H1 (cell line): ENCODE results near the gene LRRC14B. TPM values are rescaled to one million over a fixed set of nuclear protein-coding genes. Genes with fewer than 3 reads are reported as not detected.

Experiments
- CTCF ChIA-PET: fragments of 300-600 bp; sonication (Branson Sonifier 250); formaldehyde crosslinking; loops from one replicate; lab custom pipeline; 2021; ENCODE audit not compliant: partially characterized antibody; lab: Charles Lee
- POLR2A ChIA-PET: fragments of 300-600 bp; sonication (Branson Sonifier 250); formaldehyde crosslinking; loops from one replicate; lab custom pipeline; 2021; ENCODE audit warnings: inconsistent platforms; ENCODE audit not compliant: partially characterized antibody; lab: Charles Lee
- DNase-seq, 2 experiments: peaks; one replicate each; pipeline versions ENCODE4 v3.0.0 to v3.0.0-alpha.2; 2010 to 2022; ENCODE audit warnings: low spot score in 2 of 2, low read depth in 1 of 2, mixed read lengths in 1 of 2
- FAIRE-seq: peaks from 2 replicates; lab custom pipeline; 2011; peaks lifted over from hg19 to GRCh38; lab: Jason Lieb, UNC
- H2AFZ ChIP-seq: 2 replicates; pipeline ENCODE4 v1.8.1; 2012; ENCODE audit warnings: low read length, inconsistent platforms
- H2AK5ac ChIP-seq: 2 replicates; pipeline ENCODE4 v1.6.1; 2013; ENCODE audit warnings: low read depth, low read length
- H2BK120ac ChIP-seq: replicated peaks from 2 replicates; pipeline ENCODE3; 2013; ENCODE audit warnings: low read depth, low read length, inconsistent platforms
- H2BK12ac ChIP-seq: 2 replicates; pipeline ENCODE4 v1.6.1; 2013; ENCODE audit warnings: low read depth, low read length
- H2BK15ac ChIP-seq: 2 replicates; pipeline ENCODE4 v1.6.1; 2013; ENCODE audit warnings: low read length
- H2BK20ac ChIP-seq: 2 replicates; pipeline ENCODE4 v1.6.1; 2013; ENCODE audit warnings: low read length
- H2BK5ac ChIP-seq: 2 replicates; pipeline ENCODE4 v1.6.1; 2013; ENCODE audit warnings: low read depth, low read length
- H3K14ac ChIP-seq: 2 replicates; pipeline ENCODE4 v1.6.1; 2013; ENCODE audit warnings: inconsistent platforms; ENCODE audit not compliant: insufficient read length
- H3K18ac ChIP-seq: 2 replicates; pipeline ENCODE4 v1.6.1; 2013; ENCODE audit warnings: low read length; ENCODE audit errors: extremely low read depth
- H3K23ac ChIP-seq: 2 replicates; pipeline ENCODE4 v1.6.1; 2013; ENCODE audit warnings: inconsistent platforms; ENCODE audit not compliant: insufficient read length
- H3K23me2 ChIP-seq: 2 replicates; pipeline ENCODE4 v1.6.1; 2013; ENCODE audit warnings: low read depth, low read length
- H3K27ac ChIP-seq: 2 replicates; pipeline ENCODE4 v1.6.1; 2011; ENCODE audit warnings: low read depth, low read length, inconsistent platforms
- H3K27me3 ChIP-seq, 4 experiments: replicated peaks in 1 of 4; 1 replicate in 1 of 4; 2 replicates in 3 of 4; pipeline versions ENCODE4 v1.6.1 to v1.8.1; 2011 to 2013; ENCODE audit warnings: low read length in 3 of 4, mild to moderate bottlenecking in 3 of 4, inconsistent platforms in 2 of 4, mixed read lengths in 2 of 4, moderate library complexity in 1 of 4; ENCODE audit not compliant: control insufficient read depth in 3 of 4, insufficient read depth in 3 of 4; ENCODE audit errors: extremely low read depth in 1 of 4
- H3K36me3 ChIP-seq, 4 experiments: 2 replicates each; pipeline versions ENCODE4 v1.6.1 to v1.8.1; 2011 to 2013; ENCODE audit warnings: mild to moderate bottlenecking in 4 of 4, low read length in 3 of 4, moderate library complexity in 2 of 4, control low read depth in 1 of 4, inconsistent platforms in 1 of 4; ENCODE audit not compliant: insufficient read depth in 4 of 4, control insufficient read depth in 2 of 4
- H3K4ac ChIP-seq: replicated peaks from 2 replicates; pipeline ENCODE3; 2013; ENCODE audit warnings: low read length, low read depth, mixed read lengths, inconsistent platforms; ENCODE audit not compliant: insufficient read length
- H3K4me1 ChIP-seq, 4 experiments: replicated peaks in 1 of 4; 1 replicate in 1 of 4; 2 replicates in 3 of 4; pipeline versions ENCODE4 v1.6.1 to v1.8.1; 2011 to 2013; ENCODE audit warnings: low read length in 3 of 4, inconsistent platforms in 2 of 4, mixed read lengths in 1 of 4; ENCODE audit not compliant: insufficient read depth in 4 of 4, control insufficient read depth in 3 of 4
- H3K4me2 ChIP-seq, 2 experiments: 2 replicates each; pipeline versions ENCODE4 v1.6.1 to v1.8.1; 2011 to 2013; ENCODE audit warnings: low read depth in 2 of 2, low read length in 2 of 2, control low read depth in 1 of 2, inconsistent platforms in 1 of 2, mild to moderate bottlenecking in 1 of 2; ENCODE audit not compliant: insufficient read depth in 1 of 2
- H3K4me3 ChIP-seq, 4 experiments: fragments of 200-600, 300-600 bp in 1 of 4; sonication (generic), shearing (Covaris generic), sonication (Bioruptor Twin) in 1 of 4; 2 replicates each; pipeline versions ENCODE4 v1.5.1 to v1.8.1; 2011 to 2016; ENCODE audit warnings: low read length in 4 of 4, low read depth in 3 of 4, control low read depth in 2 of 4, inconsistent platforms in 2 of 4, mild to moderate bottlenecking in 2 of 4, mixed read lengths in 1 of 4, moderate library complexity in 1 of 4; ENCODE audit not compliant: insufficient read depth in 2 of 4; ENCODE audit errors: extremely low read depth in 1 of 4
- H3K56ac ChIP-seq: replicated peaks from 2 replicates; pipeline ENCODE3; 2013; ENCODE audit warnings: low read depth, mild to moderate bottlenecking, mixed read lengths, low read length, inconsistent platforms; ENCODE audit not compliant: insufficient read length
- H3K79me1 ChIP-seq: 2 replicates; pipeline ENCODE4 v1.6.1; 2013; ENCODE audit warnings: low read depth, low read length, control low read depth
- H3K79me2 ChIP-seq, 2 experiments: 2 replicates each; pipeline versions ENCODE4 v1.6.1 to v1.8.1; 2012 to 2013; ENCODE audit warnings: low read length in 2 of 2, mild to moderate bottlenecking in 2 of 2, inconsistent platforms in 1 of 2; ENCODE audit not compliant: insufficient read depth in 2 of 2, control insufficient read depth in 1 of 2
- H3K9ac ChIP-seq, 4 experiments: replicated peaks in 1 of 4; 1 replicate in 1 of 4; 2 replicates in 3 of 4; pipeline versions ENCODE4 v1.6.1 to v1.8.1; 2011 to 2013; ENCODE audit warnings: low read depth in 3 of 4, low read length in 3 of 4, control low read depth in 2 of 4, mild to moderate bottlenecking in 2 of 4, moderate library complexity in 2 of 4, inconsistent platforms in 1 of 4; ENCODE audit errors: extremely low read depth in 1 of 4
- H3K9me3 ChIP-seq, 2 experiments: 2 replicates each; pipeline versions ENCODE4 v1.6.1 to v1.8.1; 2012 to 2013; ENCODE audit warnings: mild to moderate bottlenecking in 2 of 2, moderate library complexity in 2 of 2, control low read depth in 1 of 2, inconsistent platforms in 1 of 2, low read depth in 1 of 2, low read length in 1 of 2, mixed read lengths in 1 of 2; ENCODE audit not compliant: insufficient read depth in 2 of 2
- H4K20me1 ChIP-seq, 2 experiments: replicated peaks in 1 of 2; 2 replicates each; pipeline versions ENCODE3 to v1.8.1; 2011 to 2013; ENCODE audit warnings: inconsistent platforms in 2 of 2, low read length in 2 of 2, mild to moderate bottlenecking in 1 of 2; ENCODE audit not compliant: insufficient read depth in 2 of 2, control insufficient read depth in 1 of 2
- H4K5ac ChIP-seq: 2 replicates; pipeline ENCODE4 v1.6.1; 2013; ENCODE audit warnings: low read length, low read depth, mixed read lengths, inconsistent platforms; ENCODE audit not compliant: insufficient read length
- H4K8ac ChIP-seq: 2 replicates; pipeline ENCODE4 v1.8.0; 2013; ENCODE audit warnings: mild to moderate bottlenecking, moderate library complexity, low read length, inconsistent platforms; ENCODE audit not compliant: insufficient read depth; ENCODE audit errors: extremely low read depth
- H4K91ac ChIP-seq: replicated peaks from 2 replicates; pipeline ENCODE3; 2013; ENCODE audit warnings: low read length, mixed read lengths, inconsistent platforms; ENCODE audit not compliant: insufficient read length
- BACH1 ChIP-seq: IDR thresholded peaks from 2 replicates; pipeline ENCODE4 v1.6.1; 2012; ENCODE audit warnings: low read length, improper control_type of control experiment
- CBX8 ChIP-seq: fragments of 300-800, 300-1000 bp; sonication (generic); IDR thresholded peaks from 2 replicates; pipeline ENCODE4 v1.7.1; 2016; ENCODE audit warnings: low read depth, low read length, borderline replicate concordance
- CTCF ChIP-seq, 3 experiments: IDR thresholded peaks; 1 replicate in 2 of 3; 2 replicates in 1 of 3; pipeline versions ENCODE4 v1.5.1 to v1.6.1; 2011; ENCODE audit warnings: low read length in 3 of 3, mild to moderate bottlenecking in 3 of 3, inconsistent platforms in 2 of 3, low read depth in 1 of 3, moderate library complexity in 1 of 3; ENCODE audit not compliant: insufficient read depth in 1 of 3; ENCODE audit errors: control extremely low read depth in 1 of 3
- MAFK ChIP-seq: IDR thresholded peaks from 2 replicates; pipeline ENCODE4 v1.6.1; 2012; ENCODE audit warnings: low read depth, mild to moderate bottlenecking, improper control_type of control experiment, low read length
- MAX ChIP-seq: IDR thresholded peaks from 2 replicates; pipeline ENCODE4 v1.6.1; 2012; ENCODE audit warnings: inconsistent platforms
- POU5F1 ChIP-seq: IDR thresholded peaks from 2 replicates; pipeline ENCODE4 v1.6.1; 2011; ENCODE audit warnings: low read depth, mild to moderate bottlenecking, low read length, moderate library complexity
- RNF2 ChIP-seq: fragments of 200-900, 300-1000 bp; sonication (generic); IDR thresholded peaks from 2 replicates; pipeline ENCODE4 v1.7.1; 2016; ENCODE audit warnings: borderline replicate concordance, low read depth, mild to moderate bottlenecking, antibody characterized with exemption, low read length; ENCODE audit not compliant: poor library complexity, severe bottlenecking; ENCODE audit errors: missing control alignments
- SAP30 ChIP-seq: fragments of 300-600 bp; sonication (generic); IDR thresholded peaks from 2 replicates; pipeline ENCODE4 v1.7.1; 2012; ENCODE audit warnings: low read length, moderate library complexity, mild to moderate bottlenecking, inconsistent platforms; ENCODE audit not compliant: insufficient read depth, insufficient replicate concordance
- SP2 ChIP-seq: IDR thresholded peaks from 2 replicates; pipeline ENCODE4 v1.6.1; 2012; ENCODE audit warnings: mild to moderate bottlenecking, low read length, inconsistent platforms
- WGBS, 2 experiments: shearing (Covaris generic) in 1 of 2; methylation state at CpG; one replicate each; pipeline versions ENCODE4 v1.1.6 to v1.1.7; 2013 to 2015; ENCODE audit warnings: low lambda C conversion rate in 2 of 2, mixed read lengths in 2 of 2, inconsistent platforms in 1 of 2, low coverage in 1 of 2, missing lambda C conversion rate in 1 of 2; ENCODE audit not compliant: insufficient replicate concordance in 2 of 2, insufficient coverage in 1 of 2, insufficient read length in 1 of 2; ENCODE audit errors: extremely low coverage in 1 of 2, missing lambda C conversion rate in 1 of 2; 5-methylcytosine and 5-hydroxymethylcytosine counted together
- polyA plus RNA-seq, 7 experiments: library from polyadenylated mRNA; depleted of rRNA in 3 of 7; stranded (reverse) in 5 of 7; unstranded in 2 of 7; fragments of >200 nt in 5 of 7; fragments of 200-250 nt in 2 of 7; gene quantifications; 1 replicate in 5 of 7; 2 replicates in 1 of 7; 4 replicates in 1 of 7; pipeline versions ENCODE4 v1.2.1 to v1.2.3, GENCODE V29; 2011 to 2013; ENCODE audit warnings: missing spikeins in 2 of 7, mixed read lengths in 2 of 7
- total RNA-seq: library from RNA; stranded (reverse); fragmentation: NEBNext Ultra II Directional; extraction: Animal tissue kit (Norgen Biotek cat#: 25700); gene quantifications from 2 replicates; pipeline ENCODE4 v1.2.1, GENCODE V29; 2021

LRRC14B gene
- total and polyA plus RNA-seq, 2 of the 8 experiments (the other 6 are each of a cell fraction or from before 2014, with no cell fraction given), result not detected

- H4K91ac ChIP-seq, result no peak overlapping the region
- H2AK5ac ChIP-seq, result no peak overlapping the region
- H3K18ac ChIP-seq, result no peak overlapping the region
- H3K36me3 ChIP-seq, result peaks cover 2 to 44% (median 11%) of the 10 kb centered on the region in 4 experiments; a peak in 5 of 8 replicates
- H2BK120ac ChIP-seq, result no peak overlapping the region
- H2AFZ ChIP-seq, result no peak overlapping the region
- H3K4ac ChIP-seq, result no peak overlapping the region
- H3K4me3 ChIP-seq, result no peak overlapping the region
- DNase-seq, result no peak
- no peak overlapping the region for H2BK20ac ChIP-seq
- peaks cover 0 to 4% of the 10 kb centered on the region in 2 experiments; a peak in 1 of 4 replicates for H3K9me3 ChIP-seq
- H3K14ac ChIP-seq, result no peak overlapping the region
- H3K56ac ChIP-seq, result no peak overlapping the region
- FAIRE-seq, result no peak
- H3K79me2 ChIP-seq, result no peaks in the 10 kb centered on the region
- WGBS, 2 experiments, result 87% methylated on average over 16 of the region's 23 CpGs; no CpG with 5 or more reads in 1 of the 2 experiments
- H3K9ac ChIP-seq, result no peak overlapping the region
- H3K23me2 ChIP-seq, result no peaks in the 10 kb centered on the region
- no peak overlapping the region for H4K5ac ChIP-seq
- H3K27me3 ChIP-seq, result no peaks in the 10 kb centered on the region
- H3K4me1 ChIP-seq, result no peaks in the 10 kb centered on the region
- no peak overlapping the region for H3K27ac ChIP-seq
- no peak overlapping the region for H3K23ac ChIP-seq
- no peak overlapping the region for H3K4me2 ChIP-seq
- no peaks in the 10 kb centered on the region for H3K79me1 ChIP-seq
- no peak overlapping the region for H2BK12ac ChIP-seq
- POLR2A ChIA-PET, result interaction anchor here (0.9 to 4.5 kb wide), 5 partner anchors 18 to 71 kb away, joined by 3 to 18 read pairs (median 5); partner anchors contain the start of gene PLEKHG4B
- H4K8ac ChIP-seq, result no peak overlapping the region
- H2BK15ac ChIP-seq, result no peak overlapping the region
- peaks cover 0 to 2% of the 10 kb centered on the region in 2 experiments for H4K20me1 ChIP-seq
- CTCF ChIA-PET, result interaction anchor here (0.9 to 1.3 kb wide), 5 partner anchors 8 to 121 kb away, joined by 3 to 5 read pairs (median 4); no protein-coding TSS in a partner anchor
- no peak overlapping the region for H2BK5ac ChIP-seq
- TF ChIP-seq SP2 (no peak), SAP30 (no peak), CTCF (IDR thresholded peaks at IDR 0.05; ENCODE audit: control extremely low read depth in 1 of 3, insufficient read depth in 1 of 3, low read depth in 1 of 3, low read length in 3 of 3) (no peak), POU5F1 (no peak), CBX8 (no peak), RNF2 (no peak), MAFK (no peak), BACH1 (no peak), MAX (no peak)
Measured at GRCh38 chr5:162565-163337, 28.5 kb upstream of the LRRC14B start.
